ENCODE data around the gene CAD.

GRCh38 chr2:27220091-27220490 is 2.9 kb downstream of the CAD start:
- no peak for TF ChIP-seq CTCF (conservative IDR thresholded peaks at IDR 0.05 in 1 of 2, IDR thresholded peaks at IDR 0.05 in 1 of 2; ENCODE audit: extremely low read depth in 1 of 2, insufficient read depth in 1 of 2, low read depth in 1 of 2, low read length in 2 of 2)
- TF ChIP-seq EZH2 (IDR thresholded peaks at IDR 0.05; ENCODE audit: borderline replicate concordance, low read length): no peak

Measured in mammary epithelial cell (primary cell).